NCI-H2081 treated with DMSO at 0.1 percent for 48 hours (cell line): ENCODE measurements around the gene RASA2.
"Not testable (repeated sequence)": the region's sequence is repeated elsewhere in the genome, so short reads cannot be mapped to it uniquely, and the experiment has no call there.

Experiments used
- DNase-seq: peaks from one replicate; lab custom pipeline; 2025; lab: John Stamatoyannopoulos, UW

Gene RASA2

GRCh38 chr3:141578202-141578973 lies 91.6 kb downstream of the RASA2 start:
- DNase-seq = no peak

GRCh38 chr3:141594357-141594756 lies 107.5 kb downstream of the RASA2 start:
- DNase-seq = no peak

- DNase-seq = no peak
These were observed 111.1 kb downstream of the RASA2 start for GRCh38 chr3:141597931-141598330.

DNA sequence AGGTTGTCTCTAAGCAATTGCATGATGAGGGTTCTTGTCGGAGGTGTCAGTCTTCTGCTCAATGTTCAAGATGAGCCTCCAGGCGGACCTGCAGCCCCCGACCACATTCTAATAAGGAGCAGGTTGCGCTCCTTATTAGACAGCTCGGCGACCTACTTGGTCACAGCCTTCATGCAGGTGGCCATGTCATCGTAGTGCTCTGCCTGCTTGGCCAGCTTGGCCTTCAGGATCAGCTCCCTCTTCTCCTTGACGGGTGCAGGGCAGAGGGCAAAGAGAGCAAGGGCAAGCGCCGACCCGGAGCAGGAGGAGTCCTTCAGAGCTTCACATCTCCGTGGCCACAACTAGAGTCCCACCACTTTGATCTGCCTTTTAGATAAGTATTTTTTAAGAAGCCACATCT lies 113.5 kb downstream of the RASA2 start:
- DNase-seq = no peak

- no peak for DNase-seq
These were observed 115.9 kb downstream of the RASA2 start for GRCh38 chr3:141602706-141603105.

DNA sequence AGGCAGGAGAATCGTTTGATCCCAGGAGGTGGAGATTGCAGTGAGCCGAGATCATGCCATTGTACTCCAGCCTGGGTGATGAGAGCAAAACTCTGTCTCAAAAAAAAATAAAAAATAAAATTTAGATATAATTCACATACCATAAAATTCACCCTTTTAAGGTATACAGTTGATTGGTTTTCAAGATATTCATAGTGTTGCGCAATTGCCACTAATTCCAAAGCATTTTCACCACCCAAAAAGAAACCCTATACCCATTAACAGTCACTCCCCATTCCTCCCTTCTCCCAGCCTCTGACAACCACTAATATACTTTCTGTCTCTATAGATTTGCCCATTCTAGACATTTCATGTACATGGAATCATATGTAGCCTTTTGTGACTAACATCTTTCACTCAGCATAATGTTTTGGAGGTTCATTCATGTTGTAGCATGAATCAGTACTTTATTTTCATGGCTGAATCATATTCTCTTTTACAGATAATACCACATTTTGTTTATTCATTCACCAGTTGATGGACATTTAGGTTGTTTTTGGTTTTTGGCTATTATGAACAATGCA lies 116.7 kb downstream of the RASA2 start:
- no peak for DNase-seq

- DNase-seq = no peak
These were observed 119.1 kb downstream of the RASA2 start for GRCh38 chr3:141605883-141606282.

GRCh38 chr3:141608438-141608837 lies 121.6 kb downstream of the RASA2 start:
- DNase-seq = no peak

DNA sequence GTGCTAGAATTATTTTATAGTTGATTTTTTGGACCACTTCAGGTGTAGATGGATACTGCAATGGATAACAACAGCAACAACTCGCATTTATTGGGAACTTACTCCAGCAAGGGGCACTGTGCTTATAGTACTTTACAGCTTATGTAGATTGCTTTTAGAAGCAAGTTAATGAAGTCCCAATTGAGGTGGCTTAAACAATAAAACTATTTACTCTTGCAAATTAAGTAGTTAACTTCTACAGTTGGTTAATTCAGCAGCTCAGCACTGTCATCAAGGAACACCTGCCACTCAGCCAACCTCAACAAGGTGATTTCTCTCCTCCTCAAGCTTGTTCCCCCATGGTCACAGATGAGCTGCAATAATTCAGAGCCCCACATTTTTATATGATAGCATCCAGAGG lies 124.1 kb downstream of the RASA2 start:
- no peak for DNase-seq

DNA sequence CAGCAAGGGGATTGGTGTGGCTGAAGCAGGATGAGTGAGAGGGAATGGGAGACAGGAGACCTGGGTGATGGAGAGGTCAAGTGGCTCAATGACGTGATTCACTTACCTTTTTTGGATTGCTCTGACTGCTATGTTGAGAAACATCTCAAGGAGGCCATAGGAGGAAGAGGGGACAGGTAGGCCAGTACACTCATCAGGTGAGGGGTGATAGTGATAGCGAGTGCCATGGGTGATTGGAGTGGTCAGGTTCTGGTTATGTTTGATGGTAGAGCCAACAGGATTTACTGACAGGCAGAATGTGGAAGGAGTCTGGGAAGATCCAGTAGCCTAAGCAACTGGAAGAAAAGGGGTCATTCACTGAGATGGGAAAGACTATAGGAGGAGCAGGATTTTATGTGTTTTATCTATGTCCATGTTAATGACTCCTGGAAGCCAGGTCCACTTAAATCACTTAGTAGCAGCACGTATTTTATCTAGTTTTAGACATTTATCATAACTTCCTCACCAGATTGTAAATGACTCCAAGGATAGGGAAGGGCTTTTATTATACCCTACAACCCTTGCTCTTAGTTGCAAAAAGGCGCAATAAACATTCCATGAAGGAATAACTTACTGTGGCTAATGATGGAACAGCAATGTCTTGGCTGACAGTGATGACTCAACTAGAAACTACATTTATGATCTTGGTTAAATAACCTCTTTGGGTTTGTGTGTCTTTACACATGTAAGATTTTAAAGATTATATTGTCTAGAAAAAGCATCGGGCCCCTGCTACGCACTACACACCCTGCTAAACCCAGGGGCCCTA lies 131.5 kb downstream of the RASA2 start:
- DNase-seq = no peak

DNA sequence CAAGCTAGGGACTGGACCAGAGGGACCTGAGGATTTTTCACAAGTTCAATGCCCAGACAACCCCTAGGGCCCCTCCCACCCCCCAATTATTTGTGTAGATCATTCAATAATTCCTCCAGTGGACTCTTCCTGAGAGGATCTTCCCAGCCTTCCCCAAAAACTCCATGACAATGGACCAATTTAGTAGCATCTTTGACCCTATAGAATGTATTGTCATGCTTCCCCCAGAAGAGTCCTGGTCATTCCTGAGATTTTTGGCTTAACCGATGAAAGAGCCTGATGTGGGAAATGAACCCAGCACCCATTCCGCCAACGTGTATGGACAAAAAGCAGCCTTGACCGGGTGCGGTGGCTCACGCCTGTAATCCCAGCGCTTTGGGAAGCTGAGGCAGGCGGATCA lies 132.1 kb downstream of the RASA2 start:
- DNase-seq = no peak

DNA sequence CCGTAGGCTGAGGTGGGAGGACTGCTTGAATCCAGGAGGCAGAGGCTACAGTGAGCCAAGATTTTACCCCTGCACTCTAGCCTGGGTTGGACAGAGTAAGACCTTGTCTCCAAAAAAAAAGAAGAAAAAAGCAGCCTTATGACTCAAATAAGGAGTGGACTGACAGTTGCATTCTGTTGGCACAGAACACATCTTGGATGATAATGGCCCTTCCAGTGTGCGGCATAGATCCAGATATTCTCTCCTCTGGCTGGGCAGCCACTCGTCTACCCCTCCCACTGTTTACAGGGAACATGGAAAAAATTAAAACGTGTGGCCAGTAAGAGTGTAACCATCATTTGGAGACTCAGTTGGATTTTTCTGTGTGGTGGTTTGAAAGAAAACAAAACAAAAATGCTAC lies 132.6 kb downstream of the RASA2 start:
- no peak for DNase-seq

GRCh38 chr3:141623691-141624090 lies 136.9 kb downstream of the RASA2 start:
- no peak for DNase-seq

DNA sequence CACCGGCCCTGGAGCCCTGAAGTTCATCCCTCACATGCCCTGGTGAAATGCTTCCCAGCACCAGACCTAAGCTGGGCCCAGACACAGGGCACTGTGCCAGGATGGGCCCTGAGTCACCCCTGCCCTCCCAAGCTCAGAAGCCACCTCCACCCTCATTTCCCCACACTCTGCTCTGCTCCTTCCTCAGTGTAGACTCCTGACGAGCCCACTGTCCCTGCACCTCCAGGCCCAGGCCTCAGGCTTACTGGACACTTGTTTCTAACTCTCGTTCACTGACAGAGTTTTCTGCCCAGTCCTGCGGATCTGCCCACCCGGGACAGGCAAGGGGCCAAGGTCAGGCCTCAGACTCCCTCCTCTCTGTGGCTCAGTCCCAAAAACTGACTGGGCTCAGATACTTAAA lies 138.7 kb downstream of the RASA2 start:
- DNase-seq = no peak

- not testable (repeated sequence) for DNase-seq
These were observed 141.5 kb downstream of the RASA2 start for GRCh38 chr3:141628334-141628733.

DNA sequence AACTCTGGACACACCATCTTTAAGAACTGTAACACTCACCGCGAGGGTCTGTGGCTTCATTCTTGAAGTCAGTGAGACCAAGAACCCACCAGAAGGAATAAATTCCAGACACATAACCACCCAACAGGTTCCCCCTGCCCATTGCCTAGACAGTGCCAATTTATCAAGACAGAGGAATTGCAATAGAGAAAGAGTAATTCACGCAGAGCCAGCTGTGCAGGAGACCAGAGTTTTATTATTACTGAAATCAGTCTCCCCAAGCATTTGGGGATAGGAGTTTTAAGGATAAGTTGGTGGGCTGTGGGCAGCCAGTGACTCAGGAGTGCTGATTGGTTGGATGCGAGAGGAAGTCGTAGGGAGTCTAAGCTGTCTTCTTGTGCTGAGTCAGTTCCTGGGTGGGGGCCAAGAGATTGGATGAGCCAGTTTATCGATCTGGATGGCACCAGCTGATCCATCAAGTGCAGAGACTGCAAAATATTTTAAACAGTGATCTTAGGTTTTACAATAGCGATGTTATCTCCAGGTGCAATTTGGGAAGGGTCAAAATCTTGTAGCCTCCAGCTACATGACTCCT lies 142.1 kb downstream of the RASA2 start:
- DNase-seq = not testable (repeated sequence)

- DNase-seq = no peak
These were observed 143.1 kb downstream of the RASA2 start for GRCh38 chr3:141629976-141630375.

GRCh38 chr3:141632779-141633374 lies 146.1 kb downstream of the RASA2 start:
- DNase-seq = no peak

GRCh38 chr3:141642215-141642614 lies 155.4 kb downstream of the RASA2 start:
- DNase-seq = no peak

DNA sequence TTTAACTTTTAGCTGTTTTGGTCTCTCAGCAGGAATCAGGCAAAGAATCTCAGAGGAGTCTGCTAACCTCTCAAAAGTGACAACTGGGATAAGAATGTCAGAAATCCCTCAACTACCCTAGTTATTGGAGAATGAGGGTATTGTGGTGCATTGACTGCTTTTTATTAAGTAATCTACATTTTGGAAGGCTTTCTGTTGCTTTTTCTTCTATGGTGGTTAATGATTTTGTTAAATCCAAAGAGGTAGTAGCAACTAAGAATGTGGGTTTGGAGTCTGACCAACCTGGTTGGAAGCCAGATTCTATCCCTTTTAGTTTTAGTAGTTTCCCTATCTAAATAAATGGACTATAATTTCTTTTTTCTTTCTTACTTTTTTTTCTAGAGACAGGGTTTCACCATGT lies 156.6 kb downstream of the RASA2 start:
- DNase-seq = no peak

DNA sequence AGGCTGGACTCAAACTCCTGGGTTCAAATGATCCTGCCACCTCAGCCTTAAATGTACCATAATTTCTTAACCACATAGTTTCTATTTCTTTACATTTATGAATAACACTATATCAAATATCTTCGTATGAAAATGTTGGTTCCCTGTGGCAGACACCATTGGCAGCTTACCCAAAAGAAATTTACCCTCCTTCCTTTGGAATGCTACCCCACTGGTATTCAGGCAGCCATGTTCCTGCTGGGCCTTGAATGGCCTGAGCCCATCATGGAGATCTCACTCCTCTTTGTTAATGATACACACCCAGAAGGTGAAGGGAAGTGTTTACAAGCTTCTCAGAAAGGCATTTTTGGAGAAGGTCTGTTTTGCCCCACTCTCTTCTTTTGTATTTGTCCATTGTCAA lies 157.0 kb downstream of the RASA2 start:
- DNase-seq = no peak

DNA sequence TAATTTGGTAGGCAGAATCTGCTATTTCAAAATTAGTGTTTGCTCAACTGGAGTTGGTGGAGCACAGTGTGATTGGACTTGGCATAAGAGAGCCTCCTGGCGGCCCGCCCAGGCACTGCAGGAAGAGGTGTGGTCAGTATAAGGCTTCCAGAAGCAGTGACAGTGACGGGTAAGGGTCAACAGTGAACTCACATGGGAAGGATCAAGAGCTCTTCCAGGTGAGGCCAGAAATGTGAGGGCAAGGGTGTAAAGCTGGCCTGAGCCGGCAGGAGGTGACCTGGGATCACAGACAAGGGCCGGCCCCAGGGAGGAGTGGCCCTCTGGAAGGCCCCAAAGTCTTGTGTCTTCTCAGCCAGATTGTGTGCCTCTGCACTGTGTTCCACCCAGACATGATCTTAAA lies 158.1 kb downstream of the RASA2 start:
- no peak for DNase-seq
